GM18520 (cell line): ENCODE measurements around the gene FADS2.

Source experiments
- ATAC-seq: cut with Tn5 transposase; IDR thresholded peaks from one replicate; pipeline ENCODE4 v1.9.1; 2021; ENCODE audit not compliant: unreplicated experiment

FADS2 gene

GRCh38 chr11:61885784-61886580 lies 57.9 kb downstream of the FADS2 start:
- no peak for ATAC-seq

- no peak for ATAC-seq
These were observed 58.5 kb downstream of the FADS2 start for GRCh38 chr11:61886643-61887042.

GRCh38 chr11:61887839-61888494 lies 59.9 kb downstream of the FADS2 start:
- ATAC-seq = no peak

GRCh38 chr11:61888590-61888989 lies 60.5 kb downstream of the FADS2 start:
- no peak for ATAC-seq

- no peak for ATAC-seq
These were observed 61.7 kb downstream of the FADS2 start for GRCh38 chr11:61889831-61890230.

- no peak for ATAC-seq
These were observed 62.6 kb downstream of the FADS2 start for GRCh38 chr11:61890529-61891330.

- ATAC-seq = peak; percentile 52
These were observed 63.4 kb downstream of the FADS2 start, which contains the start of gene FADS3 for GRCh38 chr11:61891331-61892084. TSS of gene FADS3 (minus strand) at chr11:61891545. CDS start at chr11:61891381, 164 bp downstream.

GRCh38 chr11:61892085-61892370 lies 63.9 kb downstream of the FADS2 start:
- peak; percentile 19 for ATAC-seq

- no peak for ATAC-seq
These were observed 65.9 kb downstream of the FADS2 start for GRCh38 chr11:61893981-61894380.

GRCh38 chr11:61895046-61895717 lies 67.1 kb downstream of the FADS2 start:
- ATAC-seq = no peak

GRCh38 chr11:61895718-61896059 lies 67.6 kb downstream of the FADS2 start:
- ATAC-seq = no peak

GRCh38 chr11:61896665-61897386 lies 68.7 kb downstream of the FADS2 start:
- ATAC-seq = no peak

- ATAC-seq = no peak
These were observed 69.5 kb downstream of the FADS2 start for GRCh38 chr11:61897387-61898246.

- no peak for ATAC-seq
These were observed 70.1 kb downstream of the FADS2 start for GRCh38 chr11:61898247-61898582.

- ATAC-seq = peak; percentile 59
These were observed 71.2 kb downstream of the FADS2 start for GRCh38 chr11:61899146-61899841.

- no peak for ATAC-seq
These were observed 72.2 kb downstream of the FADS2 start for GRCh38 chr11:61900251-61900650.

- ATAC-seq = no peak
These were observed 73.3 kb downstream of the FADS2 start for GRCh38 chr11:61901397-61901796.

GRCh38 chr11:61902313-61902712 lies 74.2 kb downstream of the FADS2 start:
- ATAC-seq = no peak

GRCh38 chr11:61903845-61904244 lies 75.7 kb downstream of the FADS2 start:
- ATAC-seq = no peak
